GM19240 (cell line): Measurements from ENCODE around the gene UBR4.

Experiments
- DNase-seq: peaks from one replicate; pipeline ENCODE4 v3.0.0; 2011; ENCODE audit warnings: low spot score; ENCODE audit not compliant: insufficient read length

The UBR4 gene

GRCh38 chr1:19057784-19058475 is 152.1 kb downstream of the UBR4 start:
- no peak for DNase-seq

- no peak for DNase-seq
Measured at GRCh38 chr1:19057182-19057779, 152.8 kb downstream of the UBR4 start.

GRCh38 chr1:19055701-19056100 is 154.4 kb downstream of the UBR4 start:
- no peak for DNase-seq

- no peak for DNase-seq
Measured at GRCh38 chr1:19055001-19055400, 155.1 kb downstream of the UBR4 start.

- DNase-seq: no peak
Measured at GRCh38 chr1:19054216-19054615, 155.8 kb downstream of the UBR4 start.

- no peak for DNase-seq
Measured at GRCh38 chr1:19053486-19053885, 156.6 kb downstream of the UBR4 start.

- no peak for DNase-seq
Measured at GRCh38 chr1:19049798-19050197, 160.3 kb downstream of the UBR4 start.

- DNase-seq: no peak
Measured at GRCh38 chr1:19049128-19049768, 160.8 kb downstream of the UBR4 start.

- DNase-seq: no peak
Measured at GRCh38 chr1:19046972-19047731, 162.9 kb downstream of the UBR4 start.

- no peak for DNase-seq
Measured at GRCh38 chr1:19045898-19046880, 163.9 kb downstream of the UBR4 start.

GRCh38 chr1:19044975-19045831 is 164.9 kb downstream of the UBR4 start:
- DNase-seq: no peak

GRCh38 chr1:19044471-19044870 is 165.6 kb downstream of the UBR4 start:
- no peak for DNase-seq

GRCh38 chr1:19043579-19044443 is 166.3 kb downstream of the UBR4 start:
- no peak for DNase-seq

- DNase-seq: no peak
Measured at GRCh38 chr1:19042675-19043578, 167.1 kb downstream of the UBR4 start.

GRCh38 chr1:19040010-19040680 is 169.9 kb downstream of the UBR4 start:
- no peak for DNase-seq

GRCh38 chr1:19038732-19039131 is 171.3 kb downstream of the UBR4 start:
- no peak for DNase-seq

- no peak for DNase-seq
Measured at GRCh38 chr1:19038096-19038495, 172.0 kb downstream of the UBR4 start.
